GM21390 (cell line): ENCODE data around the gene AP1S1.
A peak's percentile ranks its signal among the peaks of the same experiment; 100 is the strongest.
"Not testable (repeated sequence)": the region's sequence is repeated elsewhere in the genome, so short reads cannot be mapped to it uniquely, and the experiment has no call there.

Source experiments
- ATAC-seq: cut with Tn5 transposase; IDR thresholded peaks from one replicate; pipeline ENCODE4 v1.9.1; 2021; ENCODE audit not compliant: unreplicated experiment

AP1S1 gene

DNA sequence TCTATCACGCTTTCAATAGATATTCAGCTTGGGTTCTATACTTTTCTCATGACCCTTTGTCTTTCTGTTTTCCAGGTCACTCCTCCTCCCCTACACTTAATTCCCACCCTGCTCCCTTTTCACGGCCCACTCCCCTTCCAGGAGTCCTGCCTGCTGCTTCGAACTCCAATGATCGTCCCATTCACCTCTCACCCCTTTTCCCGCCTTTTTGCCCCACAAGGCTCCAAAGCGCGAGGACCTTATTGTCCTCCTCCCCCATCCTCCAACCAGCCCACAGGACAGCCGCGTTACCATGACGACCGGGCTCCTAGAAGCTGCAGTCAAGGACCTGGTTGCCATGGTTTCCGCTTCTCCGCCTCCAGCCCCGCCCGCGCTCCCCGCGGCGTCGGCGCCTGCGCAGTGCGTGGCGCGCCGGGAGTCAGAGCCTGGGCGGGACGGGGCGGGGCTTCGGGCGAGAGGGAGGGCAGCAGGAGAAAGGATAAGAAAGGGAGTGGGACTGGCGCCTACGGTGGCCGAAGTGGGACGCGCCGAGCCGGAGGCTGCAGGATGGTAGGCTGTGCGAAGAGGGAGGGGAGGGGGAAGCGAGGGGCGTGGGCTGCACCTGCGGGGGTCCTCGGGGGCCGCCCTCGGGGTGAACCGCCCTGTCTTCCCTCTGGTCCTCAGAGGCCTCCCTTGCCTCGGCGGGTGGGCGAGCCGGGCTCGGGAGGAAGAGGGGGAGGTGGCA, at the start of gene AP1S1:
TSS of gene AP1S1 (plus strand) at position 508 of the 724 bp plus-strand sequence. CDS start at position 547, 39 bp downstream.
- ATAC-seq = peak; percentile 73

DNA sequence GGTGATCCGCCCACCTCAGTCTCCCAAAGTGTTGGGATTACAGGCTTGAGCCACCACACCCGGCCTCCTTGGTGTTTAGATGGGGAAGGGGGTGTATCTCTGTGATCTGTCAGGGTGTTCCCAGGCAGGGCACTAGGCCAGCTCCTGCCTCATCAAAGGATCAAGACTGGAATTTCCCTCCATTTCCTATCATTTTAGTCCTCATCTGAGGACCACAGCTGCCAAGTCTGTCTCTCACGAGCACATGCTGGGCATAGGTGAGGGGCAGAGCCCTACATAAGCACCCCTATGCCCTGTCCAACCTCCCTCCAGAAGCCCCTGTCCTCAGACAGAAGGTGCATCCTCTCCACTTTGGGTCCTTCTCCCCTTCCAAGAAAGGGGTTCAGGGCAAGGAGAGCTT, 49.5 kb upstream of the AP1S1 start:
- ATAC-seq = no peak

DNA sequence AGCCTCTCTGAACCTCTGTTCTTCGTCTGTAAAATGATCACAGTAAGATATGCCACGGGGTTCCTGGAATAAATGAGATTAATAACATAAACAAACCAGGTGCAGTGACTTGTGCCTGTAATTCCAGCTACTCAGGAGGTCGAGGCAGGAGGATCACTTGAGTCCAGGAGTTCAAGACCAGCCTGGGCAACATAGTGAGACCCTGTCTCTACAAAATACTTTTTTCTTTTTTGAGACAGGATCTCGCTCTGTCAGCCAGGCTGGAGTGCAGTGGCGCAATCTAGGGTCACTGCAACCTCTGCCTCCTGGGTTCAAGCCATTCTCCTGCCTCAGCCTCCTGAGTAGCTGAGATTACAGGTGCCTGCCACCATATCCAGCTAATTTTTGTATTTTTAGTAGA, 49.0 kb upstream of the AP1S1 start:
- not testable (repeated sequence) for ATAC-seq

DNA sequence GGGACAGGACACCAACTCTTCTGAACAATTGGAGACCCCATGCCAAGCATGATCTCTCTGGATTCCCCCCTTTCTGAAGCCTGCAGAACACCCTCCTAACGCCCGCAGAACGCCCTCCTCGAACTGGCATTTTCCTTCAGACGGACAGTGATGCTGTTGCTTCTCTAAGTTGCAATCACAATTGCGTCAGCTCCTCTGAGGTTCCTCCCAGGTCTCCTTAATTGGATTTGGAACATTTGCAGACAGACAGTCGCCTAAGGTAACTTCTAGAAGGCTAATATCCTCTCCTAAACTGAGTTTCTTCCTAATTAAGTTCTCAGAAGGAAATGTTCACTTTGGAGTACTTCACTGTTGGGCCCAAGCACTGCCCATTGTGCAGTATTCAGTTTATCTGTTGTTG, 47.9 kb upstream of the AP1S1 start:
- ATAC-seq = no peak

DNA sequence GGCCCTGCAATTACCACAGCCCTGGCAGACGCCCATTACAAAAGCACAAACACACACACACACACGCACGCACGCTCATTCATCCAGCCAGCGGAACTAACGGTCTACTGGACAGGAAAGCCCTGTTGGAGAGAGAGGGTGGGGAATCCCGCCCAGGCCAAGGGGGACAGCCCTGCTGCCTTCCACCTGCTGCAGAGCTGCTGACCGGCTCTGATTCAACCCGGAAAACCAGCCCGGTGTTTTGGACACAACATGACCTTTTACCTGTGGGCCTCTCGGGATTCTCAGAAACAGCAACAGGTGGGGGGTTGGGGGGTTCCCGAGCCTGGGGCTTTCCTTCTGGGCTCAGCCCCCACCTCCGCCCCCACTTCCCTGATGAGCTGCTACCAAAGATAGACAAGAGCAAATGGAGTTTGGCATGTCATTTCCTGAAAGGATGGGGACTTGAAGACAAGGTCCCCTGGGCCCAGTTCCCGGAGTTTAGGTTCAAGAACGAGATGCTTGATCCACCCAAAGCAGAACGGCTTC, 45.9 kb upstream of the AP1S1 start:
- no peak for ATAC-seq

DNA sequence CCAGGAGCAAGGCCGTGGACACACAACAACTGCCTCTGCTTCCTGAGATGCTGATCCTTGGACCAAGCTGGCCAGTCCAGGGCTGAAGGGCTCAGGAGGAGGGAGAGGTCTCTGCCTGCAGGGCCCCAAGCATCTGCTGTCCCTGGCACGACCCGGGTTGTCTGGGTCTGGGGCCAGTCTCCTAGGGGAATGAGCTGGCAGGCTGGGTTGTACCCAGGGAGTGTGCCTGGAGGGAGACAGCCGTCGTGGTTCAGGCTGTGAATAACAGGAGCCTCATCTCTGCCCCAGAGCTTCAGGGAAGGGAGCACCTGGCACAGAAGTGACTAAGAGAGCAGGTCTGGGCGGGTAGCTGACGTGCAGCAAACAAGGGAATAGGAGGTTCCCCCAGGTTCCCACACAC, 45.3 kb upstream of the AP1S1 start:
- ATAC-seq = no peak

DNA sequence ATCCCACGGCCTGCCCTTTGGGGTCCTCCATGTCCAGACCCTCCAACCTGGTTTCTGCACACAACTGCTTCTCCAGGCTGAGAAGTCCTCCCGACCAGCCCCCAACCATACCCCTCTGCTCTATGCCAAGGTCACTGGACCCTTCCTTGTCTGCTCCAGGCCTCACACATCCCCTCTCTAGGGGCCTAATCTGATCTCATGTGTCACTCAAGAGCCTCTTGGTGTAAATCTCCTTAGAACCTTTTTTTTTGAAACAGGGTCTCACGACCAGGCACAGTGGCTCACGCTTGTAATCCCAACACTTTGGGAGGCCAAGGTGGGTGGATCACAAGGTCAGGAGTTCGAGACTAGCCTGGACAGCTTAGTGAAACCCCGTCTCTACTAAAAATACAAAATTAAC, 44.9 kb upstream of the AP1S1 start:
- ATAC-seq = no peak

DNA sequence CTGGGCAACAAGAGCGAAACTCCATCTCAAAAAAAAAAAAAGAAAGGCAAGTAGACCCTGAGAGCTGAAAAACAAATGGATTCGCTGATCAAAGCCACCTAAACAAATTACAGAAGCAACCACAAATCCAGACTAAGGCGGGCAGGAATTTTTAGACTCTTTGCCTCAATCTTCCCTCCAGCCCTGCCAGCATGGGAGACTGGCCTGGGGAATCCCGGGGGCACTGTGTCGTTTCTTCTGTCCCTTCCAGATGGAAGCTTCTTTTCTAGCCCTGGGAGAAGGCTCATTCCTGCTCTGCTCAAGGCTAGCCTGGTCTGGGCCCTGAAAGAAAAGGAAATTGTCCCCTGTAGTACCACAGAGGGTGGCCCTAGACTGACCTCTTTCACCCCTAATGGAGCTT, 43.0 kb upstream of the AP1S1 start:
- ATAC-seq = no peak

DNA sequence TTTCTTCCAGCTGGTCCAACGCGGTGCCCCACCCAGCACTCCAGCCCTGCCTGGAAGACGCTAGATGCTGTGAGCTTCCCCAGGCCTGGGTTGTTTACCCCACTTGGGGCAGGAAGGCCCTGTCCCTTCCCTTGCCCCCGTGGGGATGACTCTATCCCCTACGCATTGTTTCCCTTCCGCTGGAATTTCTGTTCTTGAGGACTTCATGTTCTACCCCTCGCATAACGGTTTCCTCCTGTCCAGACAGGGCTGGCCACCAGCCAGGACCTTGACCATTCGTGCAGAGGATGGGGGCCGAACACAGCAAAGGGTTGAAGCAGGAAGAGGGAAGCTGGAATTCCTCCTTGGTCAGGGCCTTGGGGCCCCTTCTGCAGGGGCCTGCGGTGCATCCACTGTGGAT, 42.0 kb upstream of the AP1S1 start:
- no peak for ATAC-seq

DNA sequence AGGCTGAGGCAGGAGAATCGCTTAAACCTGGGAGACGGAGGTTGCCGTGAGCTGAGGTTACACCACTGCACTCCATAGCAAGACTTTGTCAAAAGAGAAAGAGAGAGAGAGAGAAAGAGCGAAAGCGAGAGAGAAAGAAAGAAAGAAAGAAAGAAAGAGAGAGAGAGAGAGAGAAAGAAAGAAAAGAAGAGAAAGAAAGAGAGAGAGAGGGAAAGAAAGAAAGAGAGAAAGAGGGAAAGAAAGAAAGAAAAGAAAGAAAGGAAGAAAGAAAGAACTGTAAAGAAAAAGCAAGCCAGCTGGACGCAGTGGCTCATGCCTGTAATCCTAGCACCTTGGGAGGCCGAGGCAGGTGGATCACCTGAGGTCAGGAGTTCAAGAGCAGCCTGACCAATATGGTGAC, 41.1 kb upstream of the AP1S1 start:
- ATAC-seq = not testable (repeated sequence)

DNA sequence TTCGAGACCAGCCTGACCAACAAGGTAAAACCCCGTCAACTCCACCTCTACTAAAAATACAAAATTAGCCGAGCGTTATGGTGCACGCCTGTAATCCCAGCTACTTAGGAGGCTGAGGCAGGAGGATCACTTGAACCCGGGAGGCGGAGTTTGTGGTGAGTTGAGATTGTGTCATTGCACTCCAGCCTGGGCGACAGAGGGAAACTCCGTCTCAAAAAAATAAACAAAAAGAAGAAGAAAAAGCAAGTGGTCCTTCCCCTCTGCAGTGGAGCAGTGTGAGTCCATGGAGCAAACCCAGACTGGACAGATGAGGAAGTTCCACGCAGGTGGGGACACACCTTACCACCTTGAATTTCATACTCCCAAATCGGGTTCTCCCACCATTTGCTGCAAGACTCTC, 40.4 kb upstream of the AP1S1 start:
- ATAC-seq = no peak

DNA sequence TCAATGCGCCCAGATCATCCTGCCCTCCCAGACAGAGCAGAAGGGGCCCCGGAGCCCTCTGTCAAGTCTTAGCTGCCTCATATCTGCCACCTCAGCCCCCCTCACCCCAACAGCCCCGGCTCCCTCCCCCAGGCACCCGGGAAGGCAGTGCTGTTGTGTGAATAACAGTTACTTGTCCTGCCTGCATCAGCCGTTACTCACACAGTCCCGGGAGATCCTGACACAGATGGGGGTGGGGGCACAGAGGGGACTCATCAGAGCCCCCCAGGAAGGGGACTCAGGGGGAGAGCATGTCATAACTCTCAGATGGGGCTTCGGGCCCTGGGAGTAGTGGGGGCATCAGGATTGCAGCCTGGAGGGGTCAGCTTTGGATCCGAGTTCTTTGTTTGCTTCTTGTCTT, 39.8 kb upstream of the AP1S1 start:
- no peak for ATAC-seq

DNA sequence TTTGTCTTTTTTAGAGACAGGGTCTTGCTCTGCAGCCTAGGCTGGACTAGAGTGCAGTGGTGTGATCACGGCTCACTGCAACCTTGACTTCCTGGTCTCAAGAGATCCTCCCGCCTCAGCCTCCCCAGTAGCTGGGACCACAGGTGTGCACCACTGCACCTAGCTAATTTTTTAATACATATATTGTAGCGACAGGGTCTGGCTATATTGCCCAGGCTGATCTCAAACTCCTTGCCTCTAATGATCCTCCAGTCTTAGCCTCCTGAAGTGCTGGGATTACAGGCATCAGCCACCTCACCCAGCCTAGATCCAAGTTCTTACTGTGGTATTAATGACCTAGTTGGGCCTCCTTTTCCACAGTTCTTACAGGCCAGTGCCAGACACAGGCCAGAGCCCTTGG, 39.1 kb upstream of the AP1S1 start:
- no peak for ATAC-seq

DNA sequence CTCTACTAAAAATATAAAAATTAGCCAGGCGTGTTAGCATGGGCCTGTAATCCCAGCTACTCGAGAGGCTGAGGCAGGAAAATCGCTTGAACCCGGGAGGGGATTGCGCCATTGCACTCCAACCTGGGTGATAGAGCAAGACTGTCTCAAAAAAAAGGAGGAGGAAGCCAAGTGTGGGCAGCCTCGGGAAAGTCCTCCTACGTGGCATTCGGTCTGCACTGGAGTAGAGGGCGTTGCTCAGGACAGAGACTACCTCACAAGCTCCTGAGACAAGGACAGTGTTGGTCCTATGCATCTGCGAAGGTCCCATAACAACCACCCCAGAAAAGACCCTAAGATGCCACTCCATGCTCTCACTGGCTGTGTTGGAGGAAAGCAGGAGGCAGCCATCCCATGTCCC, 37.4 kb upstream of the AP1S1 start:
- no peak for ATAC-seq

DNA sequence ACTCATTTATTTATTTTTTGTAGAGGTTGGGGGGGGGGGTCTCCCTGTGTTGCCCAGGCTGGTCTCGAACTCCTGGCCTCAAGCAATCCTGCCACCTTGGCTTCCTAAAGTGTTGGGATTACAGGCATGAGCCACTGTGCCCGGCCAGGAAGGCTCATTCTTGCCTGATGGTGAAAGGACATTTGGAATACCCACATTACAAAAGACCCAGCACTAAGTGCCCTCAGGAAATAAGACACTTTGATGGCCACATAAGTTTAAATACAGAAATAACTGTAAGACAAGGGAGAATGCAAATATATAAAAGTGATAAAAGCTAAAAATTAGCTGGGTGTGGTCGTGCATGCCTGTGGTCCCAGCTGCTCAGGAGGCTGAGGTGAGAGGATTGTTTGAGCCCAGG, 35.4 kb upstream of the AP1S1 start:
- ATAC-seq = no peak

DNA sequence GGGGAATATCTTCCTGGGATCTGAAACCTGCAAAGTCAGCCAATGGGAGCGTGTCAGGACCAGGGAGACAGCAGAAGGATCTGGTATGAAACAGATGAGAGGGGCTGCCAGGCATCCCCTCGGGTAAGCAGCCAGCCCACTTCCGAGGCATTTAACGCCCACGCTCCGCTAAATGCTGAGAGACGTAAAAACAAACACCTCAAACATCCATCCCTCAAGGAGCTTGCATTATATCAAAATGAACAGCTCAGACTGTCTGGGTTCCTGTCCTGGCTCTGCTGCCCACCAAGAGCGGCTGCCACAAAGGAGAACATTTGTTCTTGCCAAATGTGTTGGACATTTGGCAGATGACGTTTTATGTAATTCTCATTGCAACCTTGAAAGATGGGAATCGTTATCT, 34.4 kb upstream of the AP1S1 start:
- no peak for ATAC-seq

DNA sequence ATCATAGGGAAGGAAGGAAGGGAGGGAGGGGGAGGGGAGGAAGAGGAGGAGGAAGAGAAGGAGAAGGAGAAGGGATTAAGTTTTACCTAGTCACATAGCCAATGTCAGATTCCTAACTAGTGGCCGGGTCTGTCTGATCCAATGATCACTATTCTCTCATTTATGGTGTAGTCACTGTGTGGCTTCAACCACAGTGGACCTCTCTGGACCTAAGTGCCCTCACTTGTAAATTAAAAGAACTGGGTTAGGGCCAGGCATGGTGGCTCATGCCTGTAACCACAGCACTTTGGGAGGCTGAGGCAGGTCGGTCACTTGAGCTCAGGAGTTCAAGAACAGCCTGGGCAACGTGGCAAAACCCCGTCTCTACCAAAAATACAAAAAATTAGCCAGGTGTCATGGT, 34.0 kb upstream of the AP1S1 start:
- no peak for ATAC-seq

DNA sequence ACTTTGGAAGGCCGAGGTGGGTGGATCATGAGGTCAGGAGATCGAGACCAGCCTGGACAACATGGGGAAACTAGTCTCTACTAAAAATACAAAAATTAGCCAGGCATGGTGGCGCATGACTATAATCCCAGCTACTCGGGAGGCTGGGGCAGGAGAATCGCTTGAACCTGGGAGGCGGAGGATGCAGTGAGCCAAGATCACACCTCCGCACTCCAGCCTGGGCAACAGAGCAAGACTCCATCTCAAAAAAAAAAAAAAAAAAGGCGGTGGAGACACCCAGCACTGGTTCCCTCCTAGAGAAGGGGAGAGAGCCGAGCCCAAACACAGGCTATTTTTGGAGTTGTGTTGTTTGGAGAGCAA, 32.7 kb upstream of the AP1S1 start:
- not testable (repeated sequence) for ATAC-seq

DNA sequence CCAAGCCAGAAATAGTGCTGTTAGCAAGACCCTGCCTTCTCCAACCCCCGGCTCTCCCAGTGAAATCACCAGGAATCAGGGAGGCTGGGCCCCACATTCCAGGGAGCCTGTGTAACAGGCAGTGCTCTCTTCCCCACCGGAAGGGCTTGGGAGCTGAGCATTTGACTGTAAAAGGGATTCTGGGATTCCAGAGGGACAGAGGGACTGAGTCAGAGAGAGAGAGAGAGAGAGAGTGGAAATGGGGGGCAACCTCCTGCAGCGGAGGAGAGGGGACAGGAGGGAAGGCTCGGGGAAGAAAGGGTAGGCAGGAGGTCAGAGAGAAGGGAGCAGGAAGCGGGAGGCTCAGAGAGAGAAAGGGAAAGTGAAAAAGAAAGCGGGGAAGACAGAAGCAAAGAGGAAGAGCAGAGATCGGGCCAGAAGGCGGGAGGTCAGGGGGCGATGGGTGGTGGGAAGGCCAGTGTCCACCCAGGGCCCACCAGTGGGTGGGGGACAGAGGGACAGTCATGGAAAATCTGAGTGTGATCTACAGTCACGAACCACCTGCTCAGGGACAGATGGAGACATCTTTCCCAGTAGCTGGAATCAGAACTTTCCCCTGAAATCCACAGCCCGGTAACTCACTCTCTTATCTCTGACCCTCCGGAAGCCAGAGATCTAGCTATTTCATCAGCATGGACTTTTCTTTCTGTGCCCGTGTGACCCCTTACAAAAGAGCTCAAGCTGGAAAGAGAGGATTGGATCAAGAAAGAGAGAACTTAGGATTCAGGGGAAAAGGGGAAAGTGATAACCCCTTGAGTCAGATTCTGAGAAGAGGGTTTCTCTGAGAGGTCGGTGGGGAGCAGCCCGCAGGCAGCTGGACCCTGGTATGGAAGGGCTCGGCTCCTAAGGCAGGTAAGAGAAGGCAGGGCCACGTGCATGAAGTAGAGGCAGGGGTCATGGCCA, 32.0 kb upstream of the AP1S1 start:
- ATAC-seq = no peak

DNA sequence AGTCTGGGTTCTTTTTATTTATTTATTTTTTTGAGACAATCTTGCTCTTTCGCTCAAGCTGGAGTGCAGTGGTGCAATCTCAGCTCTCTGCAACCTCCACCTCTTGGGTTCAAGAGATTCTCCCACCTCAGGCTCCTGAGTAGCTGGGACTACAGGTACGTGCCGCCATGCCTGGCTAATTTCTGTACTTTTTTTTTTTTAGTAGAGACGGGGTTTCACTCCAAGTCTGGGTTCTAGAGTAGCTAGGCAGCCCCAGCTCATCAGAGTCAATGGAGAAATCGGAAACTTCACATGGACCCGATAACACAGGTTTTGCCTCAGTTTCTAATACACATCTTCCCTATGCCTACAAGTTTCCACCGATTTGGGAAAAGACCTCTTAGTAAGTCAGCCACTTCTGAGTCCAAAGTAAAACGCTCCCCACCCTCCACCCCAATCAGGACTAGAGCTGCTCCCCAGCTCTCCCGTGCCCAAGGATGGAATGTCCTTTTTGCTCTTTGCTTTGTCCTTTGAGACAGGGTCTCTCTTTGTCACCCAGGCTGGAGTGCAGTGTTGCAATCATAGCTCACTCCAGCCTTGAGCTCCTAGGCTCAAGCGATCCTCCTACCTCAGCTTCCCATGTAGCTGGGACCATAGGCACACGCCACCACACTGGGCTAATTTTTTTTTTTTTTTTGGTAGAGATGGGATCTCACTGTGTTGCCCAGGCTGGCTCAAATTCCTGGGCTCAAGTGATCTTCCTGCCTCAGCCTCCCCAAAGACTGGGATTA, 31.2 kb upstream of the AP1S1 start:
- ATAC-seq = no peak

DNA sequence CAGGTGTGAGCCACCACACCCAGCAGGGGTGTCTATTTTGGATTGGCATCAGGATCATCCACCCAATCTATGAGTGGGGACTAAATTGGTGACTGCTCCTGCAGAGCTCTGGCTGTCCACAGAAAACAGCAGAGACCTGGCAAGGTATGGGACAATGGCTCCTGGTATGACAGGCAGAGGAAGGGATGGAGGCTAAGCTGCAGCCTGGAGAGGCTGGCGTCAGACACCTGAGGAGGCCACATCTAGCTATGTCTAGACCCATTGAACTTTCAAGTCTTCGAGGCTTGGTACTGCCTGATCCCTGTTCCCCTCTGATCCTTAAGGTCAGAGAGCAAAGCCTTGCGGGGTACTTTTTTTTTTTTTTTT, 30.6 kb upstream of the AP1S1 start:
- no peak for ATAC-seq
